Hepatocyte (in vitro differentiated cells): ENCODE measurements around the gene NPDC1.

Experiments
- CTCF ChIP-seq: fragments of 200-600 bp; sonication (generic); IDR thresholded peaks from 2 replicates; pipeline ENCODE4 v1.5.1; 2016; ENCODE audit warnings: antibody characterized with exemption, mild to moderate bottlenecking; ENCODE audit not compliant: poor library complexity
- EZH2 ChIP-seq: fragments of 200-600 bp; sonication (generic); IDR thresholded peaks from 2 replicates; pipeline ENCODE4 v1.6.1; 2016; ENCODE audit warnings: antibody characterized with exemption, mild to moderate bottlenecking, borderline replicate concordance

- TF ChIP-seq CTCF, result no peak
- TF ChIP-seq EZH2, result no peak
Observed at GRCh38 chr9:137023583-137023991, 22.4 kb downstream of the NPDC1 start.
